GM18511 (cell line): ENCODE data around the gene FRAS1.
"Not testable (repeated sequence)": the region's sequence is repeated elsewhere in the genome, so short reads cannot be mapped to it uniquely, and the experiment has no call there.

Experiments used
- ATAC-seq: cut with Tn5 transposase; IDR thresholded peaks from one replicate; pipeline ENCODE4 v1.9.1; 2021; ENCODE audit warnings: mild to moderate bottlenecking, moderate library complexity; ENCODE audit not compliant: unreplicated experiment

The FRAS1 gene

DNA sequence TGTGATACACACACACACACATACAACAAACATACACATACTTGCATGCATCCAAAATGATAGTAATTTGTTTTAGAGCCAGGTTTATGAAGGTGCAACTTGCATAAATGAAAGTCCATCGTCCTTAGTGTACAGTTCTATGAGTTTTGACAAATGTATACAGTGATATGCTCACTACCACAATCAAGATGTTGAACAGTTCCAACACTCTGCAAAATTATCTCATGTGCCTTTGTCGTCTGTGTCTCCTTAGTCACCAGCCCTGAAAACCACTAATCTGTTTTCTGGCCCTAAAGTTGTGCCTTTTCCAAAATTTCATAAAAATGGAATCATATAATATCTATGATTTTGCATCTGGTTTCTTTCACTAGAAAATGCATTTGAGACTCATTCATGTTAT, 426.7 kb downstream of the FRAS1 start:
- no peak for ATAC-seq

DNA sequence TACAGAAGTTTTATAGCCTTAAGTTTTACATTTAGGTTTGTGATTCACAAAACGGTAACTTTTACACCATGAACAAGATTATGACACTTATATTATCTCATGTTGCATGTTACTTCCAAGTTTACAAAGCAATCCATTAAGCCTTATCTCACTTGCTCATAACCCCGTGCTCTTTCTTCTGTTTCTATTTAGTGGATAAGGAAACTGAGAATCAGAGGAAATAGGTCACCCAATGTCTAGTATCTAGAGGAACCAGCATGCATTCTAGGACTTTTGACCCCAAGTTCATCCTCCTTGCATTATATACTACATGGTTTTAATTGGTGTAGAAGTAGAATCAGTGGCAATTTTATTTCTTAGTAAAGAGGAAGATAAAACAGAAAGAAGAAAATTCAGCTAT, 427.5 kb downstream of the FRAS1 start:
- no peak for ATAC-seq

DNA sequence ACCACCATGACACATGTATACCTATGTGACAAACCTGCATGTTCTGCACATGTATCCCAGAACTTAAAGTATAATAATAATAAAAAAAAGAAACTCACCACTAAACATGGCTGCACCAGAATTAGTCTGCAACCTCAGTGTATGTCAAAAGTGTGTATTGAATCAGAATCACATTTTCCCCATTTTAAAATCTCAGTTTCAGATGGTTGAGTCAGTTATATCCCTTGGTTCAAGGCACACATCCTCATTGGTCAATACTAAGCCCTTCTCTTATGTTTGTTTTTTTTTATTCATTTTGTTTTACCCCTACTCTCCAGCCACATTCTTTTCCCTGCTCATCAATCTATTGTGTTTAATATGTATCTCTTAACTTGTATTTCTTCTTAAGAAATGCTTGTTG, 436.6 kb downstream of the FRAS1 start:
- no peak for ATAC-seq

DNA sequence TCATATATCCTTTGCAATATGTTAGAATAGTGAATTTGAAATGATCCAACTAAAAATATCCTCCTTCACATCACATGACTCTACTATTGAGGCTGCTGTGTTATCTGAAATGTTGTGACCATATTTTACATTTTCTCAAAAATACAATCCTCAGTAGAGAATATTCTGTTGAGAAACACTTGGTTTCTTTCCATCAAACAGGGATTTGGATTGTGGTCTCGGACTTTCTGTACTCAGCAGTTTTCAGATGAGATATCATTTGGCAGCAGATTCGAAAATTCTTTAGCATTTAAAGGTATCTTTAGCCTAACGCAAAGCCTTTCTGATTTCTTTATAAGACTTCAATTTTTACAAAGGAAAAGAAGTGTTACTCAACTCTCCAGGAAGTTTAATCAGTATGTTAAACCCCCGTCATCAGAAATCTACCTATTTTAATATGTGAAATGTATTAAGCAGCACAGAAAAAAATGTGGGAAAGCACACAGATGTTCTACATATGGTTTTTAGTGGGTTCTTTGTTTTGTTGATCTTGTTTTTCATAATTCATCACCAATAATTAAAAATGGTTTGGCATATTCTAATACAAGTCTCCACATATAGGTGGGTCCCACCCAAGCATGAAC, 439.0 kb downstream of the FRAS1 start:
- ATAC-seq = no peak

DNA sequence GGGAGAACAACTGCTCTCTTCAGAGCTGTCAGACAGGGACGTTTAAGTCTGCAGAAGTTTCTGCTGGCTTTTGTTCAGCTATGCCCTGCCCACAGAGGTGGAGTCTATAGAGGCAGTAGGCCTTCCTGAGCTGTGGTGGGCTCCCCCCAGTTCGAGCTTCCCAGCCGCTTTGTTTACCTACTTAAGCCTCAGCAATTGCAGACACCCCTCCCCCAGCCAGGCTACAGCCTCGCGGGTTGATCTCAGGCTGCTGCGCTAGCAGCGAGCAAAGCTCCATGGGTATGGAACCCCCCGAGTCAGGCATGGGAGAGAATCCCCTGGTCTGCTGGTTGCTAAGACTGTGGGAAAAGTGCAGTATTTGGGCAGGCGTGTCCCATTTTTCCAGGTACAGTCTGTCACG, 449.1 kb downstream of the FRAS1 start:
- not testable (repeated sequence) for ATAC-seq

DNA sequence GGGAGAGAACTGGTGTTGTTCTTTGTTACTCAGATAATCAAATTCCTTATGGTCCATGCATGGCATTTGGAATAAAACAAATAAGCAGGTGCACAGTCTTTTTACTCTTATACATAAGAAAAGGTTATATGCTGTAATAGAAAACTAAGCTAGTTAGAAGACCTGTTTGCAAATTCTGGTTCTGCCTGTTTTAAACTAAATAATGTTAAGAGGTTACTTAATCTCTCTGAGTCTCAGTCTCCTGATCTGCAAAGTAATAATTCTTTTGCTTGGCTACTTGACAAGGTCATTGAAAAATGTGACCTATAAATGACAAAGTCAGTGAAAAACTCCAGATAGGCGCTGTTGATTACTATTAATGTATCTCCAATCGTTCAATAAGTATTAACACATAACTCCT, 451.9 kb downstream of the FRAS1 start:
- ATAC-seq = no peak

DNA sequence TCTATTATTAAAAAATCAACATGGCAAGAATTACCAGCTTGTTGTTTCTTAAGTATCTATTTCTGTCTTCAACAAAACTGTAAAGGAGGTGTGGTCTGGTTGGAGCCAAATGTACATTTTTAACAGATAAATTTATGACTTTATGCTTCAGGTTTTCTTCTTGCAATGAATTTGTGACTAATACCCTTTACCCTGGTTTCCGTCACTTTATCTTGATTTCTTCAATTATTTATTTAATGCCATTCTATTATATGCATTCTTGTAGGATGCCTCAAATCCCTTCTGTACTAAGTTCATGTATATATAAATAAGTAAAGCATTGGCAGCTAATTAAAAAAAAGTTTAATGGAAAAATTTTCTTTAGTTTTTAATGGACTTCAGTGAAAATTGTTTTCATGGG, 453.0 kb downstream of the FRAS1 start:
- ATAC-seq = no peak

DNA sequence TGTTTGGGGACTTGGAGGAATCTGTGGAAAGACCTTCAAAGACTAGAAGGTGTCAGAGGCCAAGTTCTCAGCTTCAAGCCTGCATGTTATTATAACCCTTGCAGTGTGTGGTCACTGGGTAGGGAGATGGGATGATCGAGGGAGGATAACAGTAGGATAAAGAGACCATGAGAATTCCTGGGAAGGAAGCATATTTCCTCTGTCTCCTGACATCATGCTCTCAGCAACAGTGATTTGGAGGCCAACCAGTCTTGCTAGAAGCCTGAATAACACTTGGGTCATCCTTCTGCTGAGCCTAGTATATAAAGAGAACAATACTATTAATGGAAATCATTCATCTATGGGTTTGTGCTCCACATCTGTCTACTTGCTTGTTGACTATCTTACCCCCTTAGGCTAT, 453.6 kb downstream of the FRAS1 start:
- ATAC-seq = no peak

DNA sequence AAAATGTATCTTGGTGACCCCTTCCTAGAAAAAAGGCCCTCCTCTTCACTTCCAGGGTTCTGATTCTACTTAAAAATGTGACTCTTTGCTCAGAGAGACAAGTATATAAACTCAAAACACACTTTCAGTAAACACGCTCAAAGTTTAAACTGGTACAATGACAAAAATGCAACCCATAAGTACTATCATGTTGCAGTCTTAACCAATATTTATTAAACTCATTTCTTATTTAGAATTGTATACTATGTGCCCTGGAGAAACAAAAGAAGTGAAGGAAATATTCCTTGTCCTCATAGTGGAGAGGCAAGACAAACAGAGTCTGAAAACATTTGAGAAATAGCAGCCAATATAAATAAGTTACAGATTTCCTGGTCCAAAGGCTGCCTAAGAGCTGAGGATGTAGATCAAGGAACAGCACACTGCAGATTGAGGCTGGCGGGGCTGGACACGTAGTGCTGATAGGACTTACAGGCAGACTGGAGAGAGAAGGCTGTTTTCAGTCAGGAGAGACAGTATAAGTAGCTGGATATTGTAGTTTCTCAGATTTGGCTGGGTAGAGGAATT, 455.3 kb downstream of the FRAS1 start:
- no peak for ATAC-seq

DNA sequence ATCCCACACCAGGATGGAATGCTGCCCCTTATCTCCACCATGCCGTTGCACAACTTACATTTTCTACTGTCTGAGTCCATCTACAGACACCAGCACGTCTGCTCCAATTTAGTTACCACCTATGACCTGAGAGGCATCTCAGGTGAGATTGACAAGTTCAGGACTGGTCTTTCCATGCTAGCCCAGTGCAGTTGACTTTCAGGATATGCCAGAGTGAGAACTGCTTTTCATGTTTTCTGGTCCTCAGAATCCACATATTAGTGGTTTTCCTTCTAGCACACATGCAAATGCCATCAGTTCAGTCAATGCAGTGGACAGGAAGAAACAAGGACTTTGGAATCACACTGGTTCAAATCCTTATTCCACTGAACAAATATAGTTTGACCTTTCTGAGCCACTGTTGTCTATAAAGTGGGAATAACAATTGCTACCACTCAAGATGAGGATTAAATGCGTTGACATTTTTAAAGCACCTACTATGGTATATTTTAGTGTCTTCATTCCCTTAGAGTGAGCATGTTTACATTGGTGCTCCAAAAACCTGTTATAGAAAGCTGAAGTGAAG, 456.4 kb downstream of the FRAS1 start:
- no peak for ATAC-seq

DNA sequence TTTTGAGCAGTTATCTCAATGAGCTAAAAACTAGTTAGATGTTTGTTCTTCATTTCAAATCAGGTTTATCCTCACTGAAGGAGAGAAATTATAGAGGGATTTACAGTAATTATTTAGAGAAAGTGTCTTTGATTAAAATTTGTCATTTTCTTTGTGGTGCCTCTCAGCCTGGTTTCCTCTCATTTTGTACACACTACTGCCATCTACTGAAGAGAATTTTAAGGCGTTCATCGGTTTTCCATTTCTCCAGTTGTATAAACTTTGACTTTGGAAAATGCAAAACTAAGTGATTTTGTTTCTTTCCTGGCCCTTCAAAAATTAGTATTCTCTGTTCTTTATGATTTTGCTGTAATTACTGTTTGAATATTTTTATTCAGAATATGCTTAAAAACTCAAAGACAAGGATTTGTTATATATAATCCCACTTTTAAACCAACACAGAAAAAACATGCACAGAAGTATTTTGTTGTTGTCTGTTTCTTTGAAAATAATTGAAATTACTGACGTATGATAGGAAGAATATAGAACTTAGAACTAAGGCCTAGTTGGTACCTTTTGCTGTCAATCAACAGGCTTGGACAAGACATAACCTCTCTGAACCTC, 460.0 kb downstream of the FRAS1 start:
- ATAC-seq = no peak

DNA sequence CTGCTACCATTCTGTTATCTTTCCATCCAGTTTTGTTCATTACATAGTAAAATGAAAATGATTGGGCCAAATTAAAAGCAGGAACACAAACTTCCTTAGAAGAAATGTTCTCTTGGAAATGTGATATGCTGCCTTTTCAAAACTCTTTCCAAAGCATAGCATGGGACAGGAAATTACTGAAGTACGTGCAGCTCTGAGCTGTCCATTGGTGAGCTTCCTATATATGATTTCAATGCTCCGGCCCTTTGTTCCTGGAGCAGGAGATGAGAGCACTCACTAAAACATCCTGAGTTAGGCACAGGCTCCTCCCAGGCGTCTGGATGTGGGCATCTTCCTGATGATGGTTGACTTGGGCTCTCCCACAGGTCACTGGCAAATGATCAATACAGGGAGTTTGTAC, 461.4 kb downstream of the FRAS1 start:
- ATAC-seq = no peak

DNA sequence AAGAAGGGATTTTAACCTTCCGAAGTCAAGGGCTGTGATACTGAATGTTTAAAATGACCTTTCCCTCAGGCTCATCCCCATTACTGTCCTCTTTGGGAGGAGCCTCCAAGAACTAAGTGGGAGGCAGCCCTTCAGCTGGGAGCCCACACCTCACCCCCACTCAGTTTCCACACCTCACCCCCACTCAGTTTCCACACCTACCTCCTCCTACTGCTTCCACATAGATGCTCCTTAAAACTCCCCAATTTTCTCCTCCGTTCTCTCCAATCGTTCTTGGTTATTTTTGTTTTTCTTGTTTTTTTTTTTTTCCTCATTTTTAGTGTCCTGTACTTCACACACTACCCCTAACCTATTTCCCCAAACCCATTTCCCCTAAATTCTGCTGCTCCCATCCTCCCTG, 462.8 kb downstream of the FRAS1 start:
- ATAC-seq = no peak

DNA sequence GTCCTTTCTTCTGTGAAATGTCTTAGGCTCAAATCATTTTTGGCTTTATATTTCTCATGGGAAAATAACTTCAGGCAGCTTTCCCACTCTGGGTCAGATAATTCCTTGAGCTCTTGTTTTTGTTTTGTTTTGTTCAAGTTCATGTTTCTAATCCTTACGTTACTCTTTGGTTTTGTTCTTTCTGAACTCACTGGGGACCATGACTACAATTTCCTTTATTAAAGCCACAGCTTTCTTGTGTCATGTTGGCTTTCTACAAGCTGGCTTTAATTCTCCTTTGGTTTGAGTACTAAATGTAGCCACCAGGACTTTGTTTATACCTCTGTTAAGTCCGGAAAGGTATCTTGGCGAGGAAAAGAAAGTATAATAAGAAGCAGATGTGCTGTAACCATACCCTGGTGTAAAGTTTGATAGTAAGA, 463.7 kb downstream of the FRAS1 start:
- no peak for ATAC-seq

DNA sequence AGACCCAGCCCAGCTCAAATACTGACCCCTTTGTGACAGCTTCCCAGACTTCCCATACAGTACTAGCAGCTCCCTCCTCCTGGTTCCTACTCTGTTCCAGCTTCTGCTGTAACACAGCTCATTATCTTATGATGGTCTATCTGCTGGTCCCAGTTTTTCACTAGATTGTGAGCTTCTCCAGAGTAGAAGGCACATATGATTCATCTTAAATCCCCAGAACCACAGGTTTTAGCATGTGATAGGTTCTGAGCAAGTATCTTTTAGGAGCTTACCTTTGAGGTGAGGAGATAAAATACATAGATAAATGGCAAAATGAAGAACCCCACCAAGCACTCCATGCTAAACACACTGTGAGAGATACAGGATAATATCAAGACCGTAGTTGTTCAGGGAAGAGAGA, 466.9 kb downstream of the FRAS1 start:
- no peak for ATAC-seq

DNA sequence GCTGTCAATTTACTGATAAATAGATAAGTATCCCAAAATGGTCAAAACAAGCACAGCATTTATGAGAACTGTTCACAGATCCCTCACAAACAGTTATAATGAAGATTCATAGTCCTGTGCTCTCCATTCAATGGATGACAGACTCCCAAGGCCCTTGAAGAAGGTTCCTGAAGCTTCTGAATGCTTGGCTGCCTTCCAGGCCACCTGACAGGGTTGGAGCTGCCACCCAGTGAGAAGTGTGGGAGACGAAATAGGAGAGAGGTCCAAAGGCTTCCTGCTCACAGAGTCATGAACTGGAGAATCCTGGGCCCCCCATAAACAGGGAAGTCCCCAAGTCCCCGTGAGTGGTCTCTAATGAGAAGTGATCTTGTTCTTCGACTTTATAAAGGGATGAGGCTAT, 468.4 kb downstream of the FRAS1 start:
- no peak for ATAC-seq

DNA sequence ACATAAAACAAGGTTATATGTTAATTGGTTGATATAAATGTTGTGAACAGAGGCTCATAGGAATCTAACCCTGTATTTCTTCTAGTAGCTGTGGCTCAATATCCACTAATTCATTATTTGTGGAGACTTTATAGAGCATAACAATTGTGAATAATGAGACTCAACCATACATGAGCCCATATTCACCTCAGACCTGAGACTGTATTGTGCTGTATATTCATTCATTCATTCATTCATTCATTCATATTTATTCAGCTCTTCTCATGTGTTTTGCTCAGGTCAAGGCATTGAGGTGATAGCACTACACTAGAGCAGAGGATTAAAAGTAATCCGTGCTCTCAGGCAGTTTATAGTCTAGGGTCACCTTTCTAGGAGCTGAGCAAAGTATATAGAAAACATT, 470.0 kb downstream of the FRAS1 start:
- ATAC-seq = no peak

DNA sequence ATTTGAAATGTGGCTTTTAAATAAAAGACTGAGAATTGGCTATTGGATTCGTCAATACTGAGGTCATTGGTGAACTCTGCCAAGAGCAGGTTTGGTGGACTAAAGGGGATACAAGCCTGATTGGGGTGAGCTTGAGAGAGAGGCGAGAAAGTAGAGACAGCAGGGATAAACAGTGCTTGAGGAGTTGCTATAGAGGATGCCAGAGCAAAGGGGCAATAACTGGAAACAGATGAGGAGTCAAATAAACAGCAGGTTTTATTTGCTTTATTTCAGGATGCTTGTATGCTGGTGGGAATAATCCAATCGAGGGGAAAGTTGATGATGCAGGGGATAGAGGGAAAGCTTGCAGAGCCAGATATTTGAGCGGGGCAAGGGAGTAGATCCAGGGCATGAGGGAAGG, 470.4 kb downstream of the FRAS1 start:
- ATAC-seq = no peak

DNA sequence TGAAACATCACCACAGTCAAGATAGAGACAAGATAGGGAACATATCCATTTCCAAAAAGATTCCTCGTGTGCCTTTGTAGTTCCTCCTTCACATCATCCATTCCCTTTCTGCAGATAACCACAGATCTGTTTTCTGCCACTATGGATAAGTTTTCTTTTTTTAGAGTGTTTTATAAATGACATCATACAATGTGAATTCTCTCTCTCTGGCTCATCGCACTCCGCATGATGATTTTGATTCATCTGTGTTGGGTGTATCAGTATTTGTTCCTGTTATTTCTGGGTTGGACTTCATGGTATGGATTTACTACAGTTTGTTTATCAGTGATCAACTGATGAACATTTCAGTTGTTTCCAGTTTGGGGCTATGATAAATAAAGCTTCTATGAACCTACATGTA, 471.2 kb downstream of the FRAS1 start:
- ATAC-seq = no peak

DNA sequence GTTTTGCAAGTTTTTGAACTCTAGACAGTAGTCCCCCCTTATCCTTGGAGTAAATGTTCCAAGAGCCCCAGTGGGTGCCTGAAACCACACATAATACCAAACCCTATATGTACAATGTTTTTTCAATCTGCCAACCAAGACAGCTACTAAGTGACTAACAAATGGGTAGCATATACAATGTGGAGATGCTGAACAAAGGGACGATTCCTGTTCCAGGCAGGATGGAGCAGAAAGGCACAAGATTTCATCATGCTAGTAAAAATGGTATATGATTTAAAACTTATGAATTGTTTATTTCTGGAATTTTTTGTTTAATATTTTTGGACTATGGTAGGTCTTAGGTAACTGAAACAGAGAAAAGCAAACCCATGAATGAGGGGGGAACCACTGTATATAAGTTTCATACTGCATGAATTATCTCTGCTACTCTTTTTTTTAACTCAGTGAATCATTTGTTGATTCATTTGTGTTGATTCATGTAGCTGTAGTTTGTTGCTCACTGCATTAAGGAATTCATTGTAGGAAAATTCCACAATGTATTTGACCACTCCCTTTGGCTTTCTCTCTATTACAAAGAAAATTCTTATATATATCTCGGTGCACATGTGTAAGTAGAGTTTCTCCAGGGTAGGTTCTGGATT, 472.6 kb downstream of the FRAS1 start:
- no peak for ATAC-seq

DNA sequence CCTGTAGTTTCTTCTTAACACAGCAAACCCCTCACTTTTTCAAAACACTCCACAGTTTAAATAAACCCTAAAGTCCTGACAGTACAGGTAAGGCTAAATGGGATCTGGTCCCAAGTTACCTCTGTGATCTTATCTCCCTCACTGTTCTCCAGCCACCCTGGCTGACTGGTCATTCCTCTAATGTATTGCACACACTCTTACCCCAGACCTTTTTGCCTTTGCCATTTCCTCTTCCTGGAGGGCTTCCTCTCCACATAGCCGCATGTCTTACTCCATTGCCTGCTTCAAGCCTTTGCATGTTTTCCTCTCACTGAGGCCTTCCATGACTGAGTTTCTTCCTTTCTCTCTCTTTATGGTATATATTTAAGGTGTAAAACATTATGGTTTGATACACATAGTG, 474.9 kb downstream of the FRAS1 start:
- no peak for ATAC-seq

DNA sequence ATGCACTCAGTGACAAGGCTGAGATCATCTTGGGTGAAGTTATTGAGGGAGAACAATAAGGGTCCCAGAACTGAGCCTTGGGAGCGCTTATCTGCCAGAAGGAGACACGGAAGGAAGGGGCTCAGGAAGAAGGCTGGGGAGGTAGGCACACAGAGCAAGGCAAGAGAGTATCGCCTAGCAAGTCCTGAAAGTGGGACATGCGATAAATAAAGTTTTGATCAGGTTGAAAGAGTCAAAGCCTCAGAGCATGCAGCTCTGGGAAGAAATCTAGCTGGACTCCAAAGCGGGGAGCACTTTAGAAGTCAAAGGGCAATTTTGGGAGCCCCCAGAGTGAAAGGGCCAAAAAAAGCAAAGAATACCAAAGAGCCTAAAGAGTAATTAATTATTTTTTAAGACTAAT, 476.7 kb downstream of the FRAS1 start:
- ATAC-seq = no peak
